ENCODE measurements around the gene SYT2.

GRCh38 chr1:202586018-202586821 is 124.0 kb downstream of the SYT2 start:
- TF ChIP-seq TAF1 (IDR thresholded peaks at IDR 0.05; ENCODE audit: borderline replicate concordance, insufficient read depth, low read length) (no peak), POLR2AphosphoS5 (IDR thresholded peaks at IDR 0.05; ENCODE audit: low read depth, low read length) (0 out of 2 replicates have a peak, but pooled peaks have one; percentile 23), FOXP2 (optimal IDR thresholded peaks at IDR 0.05; ENCODE audit: borderline replicate concordance, extremely low read depth, extremely low read length, insufficient read depth) (no peak), SIN3A (IDR thresholded peaks at IDR 0.05; ENCODE audit: borderline replicate concordance, insufficient read depth, low read length) (peak; percentile 73; the same call in 1 of the 2 replicates)
- TF ChIP-seq, protein P1, sequence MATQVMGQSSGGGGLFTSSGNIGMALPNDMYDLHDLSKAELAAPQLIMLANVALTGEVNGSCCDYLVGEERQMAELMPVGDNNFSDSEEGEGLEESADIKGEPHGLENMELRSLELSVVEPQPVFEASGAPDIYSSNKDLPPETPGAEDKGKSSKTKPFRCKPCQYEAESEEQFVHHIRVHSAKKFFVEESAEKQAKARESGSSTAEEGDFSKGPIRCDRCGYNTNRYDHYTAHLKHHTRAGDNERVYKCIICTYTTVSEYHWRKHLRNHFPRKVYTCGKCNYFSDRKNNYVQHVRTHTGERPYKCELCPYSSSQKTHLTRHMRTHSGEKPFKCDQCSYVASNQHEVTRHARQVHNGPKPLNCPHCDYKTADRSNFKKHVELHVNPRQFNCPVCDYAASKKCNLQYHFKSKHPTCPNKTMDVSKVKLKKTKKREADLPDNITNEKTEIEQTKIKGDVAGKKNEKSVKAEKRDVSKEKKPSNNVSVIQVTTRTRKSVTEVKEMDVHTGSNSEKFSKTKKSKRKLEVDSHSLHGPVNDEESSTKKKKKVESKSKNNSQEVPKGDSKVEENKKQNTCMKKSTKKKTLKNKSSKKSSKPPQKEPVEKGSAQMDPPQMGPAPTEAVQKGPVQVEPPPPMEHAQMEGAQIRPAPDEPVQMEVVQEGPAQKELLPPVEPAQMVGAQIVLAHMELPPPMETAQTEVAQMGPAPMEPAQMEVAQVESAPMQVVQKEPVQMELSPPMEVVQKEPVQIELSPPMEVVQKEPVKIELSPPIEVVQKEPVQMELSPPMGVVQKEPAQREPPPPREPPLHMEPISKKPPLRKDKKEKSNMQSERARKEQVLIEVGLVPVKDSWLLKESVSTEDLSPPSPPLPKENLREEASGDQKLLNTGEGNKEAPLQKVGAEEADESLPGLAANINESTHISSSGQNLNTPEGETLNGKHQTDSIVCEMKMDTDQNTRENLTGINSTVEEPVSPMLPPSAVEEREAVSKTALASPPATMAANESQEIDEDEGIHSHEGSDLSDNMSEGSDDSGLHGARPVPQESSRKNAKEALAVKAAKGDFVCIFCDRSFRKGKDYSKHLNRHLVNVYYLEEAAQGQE (IDR thresholded peaks at IDR 0.05; ENCODE audit: insufficient read depth in 1 of 2, low read depth in 2 of 2, low read length in 2 of 2), result no peak

All from PFSK-1 (cell line).